SK-N-MC (cell line): ENCODE data around the gene SCAMP3.
"Not testable (repeated sequence)": the region's sequence is repeated elsewhere in the genome, so short reads cannot be mapped to it uniquely, and the experiment has no call there.

Experiments used
- DNase-seq: peaks from one replicate; pipeline ENCODE4 v3.0.0-alpha.2; 2011; ENCODE audit warnings: low read depth, low spot score
- H3K27ac ChIP-seq: fragments of 200-600 bp; sonication (generic); 2 replicates; pipeline ENCODE4 v1.5.1; 2016; ENCODE audit warnings: mixed run types
- H3K36me3 ChIP-seq: fragments of 200-600 bp; sonication (generic); 2 replicates; pipeline ENCODE4 v1.6.1; 2017; ENCODE audit warnings: antibody characterized with exemption, low read length, mixed read lengths; ENCODE audit not compliant: insufficient read depth
- H3K4me3 ChIP-seq: fragments of 200-600 bp; sonication (generic); 2 replicates; pipeline ENCODE4 v1.5.1; 2016
- H3K9ac ChIP-seq: fragments of 200-600 bp; sonication (generic); 2 replicates; pipeline ENCODE4 v1.8.0; 2017; ENCODE audit warnings: mixed run types, mixed read lengths; ENCODE audit not compliant: insufficient read length
- H3K9me3 ChIP-seq: fragments of 200-600 bp; sonication (generic); 2 replicates; pipeline ENCODE4 v1.6.1; 2017; ENCODE audit warnings: low read depth, mild to moderate bottlenecking, antibody characterized with exemption, low read length, moderate library complexity, mixed read lengths
- EZH2 ChIP-seq: fragments of 200-600 bp; sonication (generic); IDR thresholded peaks from one replicate; pipeline ENCODE4 v1.6.1; 2017; ENCODE audit warnings: antibody characterized with exemption
- FOXP2 ChIP-seq: optimal IDR thresholded peaks from 2 replicates; pipeline ENCODE3; 2011; ENCODE audit warnings: mild to moderate bottlenecking, moderate library complexity; ENCODE audit not compliant: insufficient read depth; ENCODE audit errors: extremely low read length, control extremely low read depth
- POLR2AphosphoS5 ChIP-seq: IDR thresholded peaks from 2 replicates; pipeline ENCODE4 v1.6.1; 2012; ENCODE audit warnings: mild to moderate bottlenecking, low read depth, low read length, borderline replicate concordance

SCAMP3 gene

DNA sequence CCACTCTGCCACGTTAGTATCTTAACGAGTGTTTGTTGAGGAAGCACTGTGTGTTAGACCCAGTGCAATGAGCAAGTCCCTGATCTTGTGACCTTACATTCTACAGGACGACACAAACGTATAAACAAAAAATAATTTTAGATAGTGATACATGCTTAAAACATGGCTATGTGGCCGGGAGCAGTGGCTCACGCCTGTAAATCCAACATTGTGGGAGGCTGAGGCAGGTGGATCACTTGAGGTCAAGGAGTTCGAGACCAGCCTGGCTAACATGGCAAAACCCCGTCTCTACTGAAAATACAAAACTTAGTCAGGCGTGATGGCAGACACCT is 34.1 kb downstream of the SCAMP3 start:
- DNase-seq = no peak
- no peak for TF ChIP-seq POLR2AphosphoS5
- no peak for TF ChIP-seq FOXP2
- TF ChIP-seq EZH2 = no peak
- peak overlapping the region; percentile 53 for H3K4me3 ChIP-seq
- H3K9ac ChIP-seq = peak overlapping the region; percentile 76
- no peaks in the 10 kb centered on the region for H3K36me3 ChIP-seq
- H3K27ac ChIP-seq = peak overlapping the region; percentile 66
- no peaks in the 10 kb centered on the region for H3K9me3 ChIP-seq

DNA sequence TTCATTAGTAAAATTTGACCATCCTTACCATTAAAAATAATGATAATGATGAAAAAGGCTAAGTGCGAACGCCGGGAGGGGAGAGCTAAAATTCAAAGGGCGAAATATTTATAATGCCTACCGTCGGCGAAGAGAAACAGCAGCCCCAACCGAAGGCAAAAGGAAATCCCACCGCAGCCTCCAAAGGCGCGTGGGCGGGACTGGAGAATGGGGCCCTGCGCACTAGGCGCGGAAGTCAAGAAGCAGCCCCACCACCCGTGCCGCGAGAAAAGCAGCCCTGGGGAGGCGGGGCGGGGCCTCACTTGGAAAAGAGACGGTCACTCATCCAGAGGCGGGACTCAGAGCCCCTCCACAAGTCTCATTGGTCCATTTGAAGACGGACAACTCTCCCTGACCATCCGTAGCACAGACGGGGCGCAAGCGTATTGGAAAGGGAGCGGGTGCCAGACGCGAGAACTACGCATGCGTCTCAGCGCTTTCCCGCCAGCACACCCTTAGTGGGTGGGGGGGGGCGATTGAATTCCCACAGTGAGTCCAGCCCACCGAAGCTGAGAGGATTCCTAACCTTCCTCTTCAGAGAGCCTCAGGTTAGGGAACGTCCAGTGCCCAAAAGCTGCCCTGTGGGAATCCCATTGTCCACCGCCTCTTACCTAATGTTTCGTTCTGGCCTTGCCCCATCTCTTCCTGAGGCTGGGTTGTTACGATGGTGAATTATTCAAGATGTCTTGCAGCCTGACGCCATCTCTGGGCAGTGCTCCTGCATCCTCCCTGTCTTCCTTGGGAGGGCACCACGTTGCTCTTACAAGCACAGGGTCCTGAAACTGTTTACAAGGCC is 34.7 kb downstream of the SCAMP3 start:
- peak overlapping the region; percentile 90 for H3K4me3 ChIP-seq
- peak; percentile 98 for DNase-seq
- H3K9me3 ChIP-seq = no peaks in the 10 kb centered on the region
- peak overlapping the region; percentile 93 for H3K9ac ChIP-seq
- H3K27ac ChIP-seq = peak overlapping the region; percentile 90
- no peaks in the 10 kb centered on the region for H3K36me3 ChIP-seq
- TF ChIP-seq EZH2 (no peak), POLR2AphosphoS5 (peak; percentile 95)

DNA sequence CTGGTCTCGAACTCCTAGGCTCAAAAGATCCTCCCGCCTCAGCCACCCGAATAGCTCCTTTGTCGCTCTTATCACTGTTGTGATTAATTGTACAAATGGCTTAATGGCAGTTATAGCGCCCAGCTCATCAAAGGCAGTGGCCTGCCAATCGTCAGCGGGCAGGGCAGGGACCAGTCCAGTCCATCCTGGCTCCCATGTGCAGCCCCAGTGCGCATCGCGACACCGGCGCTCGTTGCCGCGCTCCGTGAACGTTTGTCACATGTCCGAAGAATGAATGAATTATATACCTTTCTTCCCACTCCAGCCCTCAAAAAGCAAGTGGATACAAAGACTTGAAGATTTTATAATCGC is 35.3 kb downstream of the SCAMP3 start:
- Histone ChIP-seq H3K9ac (peak overlapping the region; percentile 93), H3K9me3 (no peaks in the 10 kb centered on the region), H3K27ac (peak overlapping the region; percentile 90), H3K36me3 (no peaks in the 10 kb centered on the region), H3K4me3 (peak overlapping the region; percentile 90)
- no peak for DNase-seq
- TF ChIP-seq FOXP2 = no peak
- no peak for TF ChIP-seq POLR2AphosphoS5
- TF ChIP-seq EZH2 = no peak

DNA sequence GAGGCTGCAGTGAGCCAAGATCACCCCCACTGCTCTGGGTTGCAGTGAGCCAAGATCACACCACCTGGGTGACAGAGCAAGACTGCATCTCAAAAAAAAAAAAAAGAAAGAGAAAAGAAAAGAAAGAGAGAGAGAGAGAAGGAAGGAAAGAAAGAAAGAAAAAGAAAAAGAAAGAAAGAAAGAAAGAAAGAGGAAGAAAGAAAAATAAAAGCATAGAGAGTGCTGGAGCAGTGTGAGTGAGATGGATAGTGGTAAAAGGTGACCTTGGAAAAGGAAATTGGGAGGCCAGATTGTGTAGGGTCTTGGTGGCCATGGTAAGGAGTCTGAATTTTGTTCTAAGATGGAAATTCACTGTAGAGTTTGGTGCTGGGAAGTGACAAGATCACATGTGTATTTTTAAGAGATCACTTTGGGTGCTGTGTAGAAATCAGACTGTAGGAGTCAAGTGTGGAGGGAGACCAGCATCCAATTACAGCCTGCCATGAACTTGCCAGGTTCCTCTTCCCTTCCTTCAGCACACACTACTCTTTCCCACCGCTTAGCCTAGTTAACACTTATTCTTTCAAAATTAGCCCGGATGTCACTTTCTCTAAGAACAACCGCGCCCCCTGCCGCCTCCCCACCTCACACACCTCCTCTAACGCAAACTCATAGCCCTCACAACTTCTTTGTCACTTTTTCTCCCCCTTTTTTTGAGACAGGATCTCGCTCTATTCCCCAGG is 35.8 kb downstream of the SCAMP3 start:
- peak overlapping the region; percentile 90 for H3K4me3 ChIP-seq
- no peaks in the 10 kb centered on the region for H3K9me3 ChIP-seq
- peak overlapping the region; percentile 93 for H3K9ac ChIP-seq
- peak overlapping the region; percentile 90 for H3K27ac ChIP-seq
- 0 out of 2 replicates have a peak, but pooled peaks have one; percentile 40 for TF ChIP-seq POLR2AphosphoS5
- no peak for TF ChIP-seq EZH2
- TF ChIP-seq FOXP2 = no peak
- DNase-seq = no peak
- no peaks in the 10 kb centered on the region for H3K36me3 ChIP-seq

DNA sequence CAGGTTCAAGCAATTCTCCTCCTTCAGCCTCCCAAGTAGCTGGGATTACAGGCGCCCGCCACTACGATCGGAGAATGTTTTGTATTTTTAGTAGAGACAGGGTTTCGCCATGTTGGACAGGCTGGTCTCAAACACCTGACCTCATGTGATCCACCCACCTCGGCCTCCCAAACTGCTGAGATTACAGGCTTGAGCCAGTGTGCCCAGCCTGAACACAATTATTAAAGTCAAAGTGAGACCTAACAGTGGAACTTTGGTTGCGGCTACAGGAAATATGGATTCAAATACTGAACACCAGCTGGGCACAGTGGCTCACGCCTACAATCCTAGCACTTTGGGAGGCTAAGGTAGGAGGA is 36.8 kb downstream of the SCAMP3 start:
- H3K9ac ChIP-seq = peak overlapping the region; percentile 29
- H3K4me3 ChIP-seq = 0 out of 2 replicates have a peak overlapping the region, but pooled peaks have one; percentile 90
- not testable (repeated sequence) for H3K27ac ChIP-seq

DNA sequence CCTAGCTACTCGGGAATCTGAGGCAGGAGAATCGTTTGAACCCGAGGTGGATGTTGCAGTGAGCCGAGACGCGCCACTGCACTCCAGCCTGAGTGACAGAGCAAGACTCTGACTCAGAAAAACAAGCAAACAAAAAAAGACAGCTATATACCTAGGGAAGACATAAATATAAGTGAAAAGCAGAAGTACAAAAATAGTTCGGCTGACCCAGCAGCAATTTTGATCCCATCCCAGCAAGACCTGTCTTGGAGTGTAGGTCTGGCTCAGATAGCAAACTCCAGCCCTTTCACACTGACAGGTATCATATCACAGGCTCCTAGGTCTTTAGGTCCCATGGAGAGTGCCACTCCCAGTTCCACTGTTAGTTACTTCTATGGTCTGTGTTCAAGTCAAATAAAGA is 39.1 kb downstream of the SCAMP3 start:
- Histone ChIP-seq H3K36me3 (no peaks in the 10 kb centered on the region), H3K4me3 (no peak overlapping the region), H3K9me3 (no peaks in the 10 kb centered on the region), H3K9ac (no peak overlapping the region), H3K27ac (no peak overlapping the region)
- TF ChIP-seq FOXP2 (no peak), POLR2AphosphoS5 (no peak), EZH2 (no peak)
- no peak for DNase-seq

More for the DNA sequence above, 36.8 kb downstream of the SCAMP3 start:
- H3K9me3 ChIP-seq, H3K36me3 ChIP-seq, DNase-seq: not testable (repeated sequence)

DNA sequence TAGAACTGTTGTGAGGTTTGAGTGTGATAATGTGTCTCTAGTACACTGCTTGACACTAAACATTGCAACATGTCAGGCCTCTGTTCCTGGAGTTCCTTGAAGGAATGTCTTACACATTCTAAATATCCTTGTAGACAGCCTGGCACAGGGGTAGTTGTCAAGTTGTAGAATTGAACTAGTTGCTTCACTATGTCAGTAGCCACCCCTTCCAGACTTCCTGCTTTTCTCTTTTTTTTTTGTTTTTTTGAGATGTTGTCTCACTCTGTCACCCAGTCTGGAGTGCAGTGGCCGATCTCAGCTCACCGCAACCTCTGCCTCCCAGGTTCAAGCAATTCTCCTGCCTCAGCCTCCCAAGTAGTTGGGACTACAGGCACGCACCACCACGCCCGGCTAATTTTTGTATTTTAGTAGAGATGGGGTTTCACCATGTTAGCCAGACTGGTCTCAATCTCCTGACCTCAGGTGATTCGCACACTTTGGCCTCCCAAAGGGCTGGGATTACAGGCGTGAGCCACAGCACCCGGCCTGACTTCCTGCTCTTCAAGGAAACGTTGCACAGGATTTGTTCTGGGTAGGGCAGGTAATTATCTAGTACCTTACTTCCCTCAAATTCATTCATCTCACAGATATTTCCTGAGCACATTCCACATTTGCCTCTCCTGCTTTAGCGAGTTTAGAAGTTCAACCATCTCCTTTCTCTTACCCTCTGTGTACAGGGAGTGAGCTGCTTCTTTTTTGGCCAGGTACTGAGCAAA is 41.8 kb downstream of the SCAMP3 start:
- H3K36me3 ChIP-seq, DNase-seq, H3K4me3 ChIP-seq, H3K9ac ChIP-seq, H3K9me3 ChIP-seq: not testable (repeated sequence)
- H3K27ac ChIP-seq = peak overlapping the region; percentile 68

DNA sequence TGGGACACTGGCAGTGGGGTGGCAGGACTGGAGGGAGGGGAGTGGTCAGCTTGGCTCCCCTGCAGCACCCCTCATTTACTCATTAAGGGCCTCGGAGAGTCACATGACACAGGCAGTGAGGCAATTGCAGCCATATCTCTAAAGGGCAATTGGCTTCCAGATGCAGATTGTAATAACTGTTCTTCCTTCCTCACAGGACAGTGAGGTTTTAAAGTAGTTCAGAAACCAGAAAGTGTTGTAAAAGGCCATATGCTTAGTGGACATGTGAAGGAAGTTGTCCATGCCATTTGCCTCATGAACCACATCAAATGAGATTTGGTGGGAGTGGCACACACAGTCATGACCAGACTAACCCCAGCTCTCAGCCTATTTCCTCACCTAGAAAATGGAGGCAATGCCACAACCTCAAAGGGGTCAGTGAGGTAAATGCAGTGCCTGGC is 42.5 kb downstream of the SCAMP3 start:
- peak overlapping the region; percentile 78 for H3K27ac ChIP-seq
- TF ChIP-seq POLR2AphosphoS5 = no peak
- no peak for TF ChIP-seq FOXP2
- TF ChIP-seq EZH2 = no peak
- H3K4me3 ChIP-seq = no peak overlapping the region

More for the DNA sequence above, 42.5 kb downstream of the SCAMP3 start:
- Histone ChIP-seq H3K9ac (no peak overlapping the region), H3K36me3 (no peaks in the 10 kb centered on the region), H3K9me3 (no peaks in the 10 kb centered on the region)
- DNase-seq = no peak
